Measurements from ENCODE around the gene RASSF4.

RASSF4 gene

GRCh38 chr10:44922021-44922420 lies 37.6 kb upstream of the RASSF4 start:
- DNase-seq (ENCODE audit: low spot score) = no peak
- in situ Hi-C loops (cut with MboI; ENCODE audit: low sequenced_read_pairs, unreplicated experiment) = loop anchor here (10.0 kb wide), 1 partner anchor 53 kb away; the partner anchor contains the start of gene DEPP1
- TF ChIP-seq CTCF (IDR thresholded peaks at IDR 0.05; ENCODE audit: borderline replicate concordance, control extremely low read depth, extremely low read depth, insufficient read depth, missing control alignments) = no peak

- in situ Hi-C loops (cut with MboI; ENCODE audit: low sequenced_read_pairs, unreplicated experiment) = loop anchor here (10.0 kb wide), 1 partner anchor 52 kb away; the partner anchor contains the start of gene DEPP1
- DNase-seq (ENCODE audit: low spot score) = no peak
- no peak for TF ChIP-seq CTCF (IDR thresholded peaks at IDR 0.05; ENCODE audit: borderline replicate concordance, control extremely low read depth, extremely low read depth, insufficient read depth, missing control alignments)
Measured at GRCh38 chr10:44922796-44923545, 36.6 kb upstream of the RASSF4 start.

- in situ Hi-C loops (cut with MboI; ENCODE audit: low sequenced_read_pairs, unreplicated experiment) = loop anchor here (10.0 kb wide), 1 partner anchor 51 kb away; the partner anchor contains the start of gene DEPP1
- TF ChIP-seq CTCF (IDR thresholded peaks at IDR 0.05; ENCODE audit: borderline replicate concordance, control extremely low read depth, extremely low read depth, insufficient read depth, missing control alignments) = no peak
- DNase-seq (ENCODE audit: low spot score) = no peak
Measured at GRCh38 chr10:44923611-44924010, 36.0 kb upstream of the RASSF4 start.

GRCh38 chr10:44924261-44925040 lies 35.2 kb upstream of the RASSF4 start:
- TF ChIP-seq CTCF (IDR thresholded peaks at IDR 0.05; ENCODE audit: borderline replicate concordance, control extremely low read depth, extremely low read depth, insufficient read depth, missing control alignments) = no peak
- no peak for DNase-seq (ENCODE audit: low spot score)
- in situ Hi-C loops (cut with MboI; ENCODE audit: low sequenced_read_pairs, unreplicated experiment) = loop anchor here (10.0 kb wide), 1 partner anchor 50 kb away; the partner anchor contains the start of gene DEPP1

- no peak for DNase-seq (ENCODE audit: low spot score)
- TF ChIP-seq CTCF (IDR thresholded peaks at IDR 0.05; ENCODE audit: borderline replicate concordance, control extremely low read depth, extremely low read depth, insufficient read depth, missing control alignments) = peak; percentile 15
- in situ Hi-C loops (cut with MboI; ENCODE audit: low sequenced_read_pairs, unreplicated experiment) = loop anchor here (10.0 kb wide), 1 partner anchor 50 kb away; the partner anchor contains the start of gene DEPP1
Measured at GRCh38 chr10:44925224-44925623, 34.4 kb upstream of the RASSF4 start.

Data from GM13976 (cell line).